Mucosa of rectum (tissue), 2 donors: ENCODE results near the gene DNAH17.

Source experiments
- H3K27ac ChIP-seq, 2 donors: one replicate each; pipeline ENCODE4 v1.7.0; 2013; ENCODE audit warnings: inconsistent platforms in 2 of 2, low read depth in 2 of 2, low read length in 2 of 2
- H3K27me3 ChIP-seq, 2 donors: one replicate each; pipeline ENCODE4 v1.7.0; 2013; ENCODE audit warnings: low read length in 2 of 2; ENCODE audit not compliant: control insufficient read depth in 2 of 2, insufficient read depth in 2 of 2
- H3K36me3 ChIP-seq, 2 donors: one replicate each; pipeline ENCODE4 v1.7.0; 2013; ENCODE audit warnings: low read length in 2 of 2; ENCODE audit not compliant: control insufficient read depth in 2 of 2, insufficient read depth in 2 of 2
- H3K4me1 ChIP-seq, 2 donors: one replicate each; pipeline ENCODE4 v1.7.0; 2013; ENCODE audit warnings: low read length in 2 of 2, mild to moderate bottlenecking in 1 of 2; ENCODE audit not compliant: control insufficient read depth in 2 of 2, insufficient read depth in 2 of 2
- H3K4me3 ChIP-seq, 2 donors: one replicate each; pipeline ENCODE4 v1.7.0; 2013; ENCODE audit warnings: low read length in 2 of 2
- H3K9ac ChIP-seq, 2 donors: one replicate each; pipeline ENCODE4 v1.7.0; 2013; ENCODE audit warnings: low read length in 2 of 2, low read depth in 1 of 2, mild to moderate bottlenecking in 1 of 2
- H3K9me3 ChIP-seq, 2 donors: one replicate each; pipeline ENCODE4 v1.7.0; 2013; ENCODE audit warnings: low read length in 2 of 2; ENCODE audit not compliant: control insufficient read depth in 2 of 2
- donor health status: healthy.
- donor health status: Normal muscosa, but diverticular disease.

Gene DNAH17

GRCh38 chr17:78534492-78535272 lies 42.5 kb downstream of the DNAH17 start:
- Histone ChIP-seq H3K27ac (no peak overlapping the region), H3K4me1 (peaks cover 0 to 17% of the 10 kb centered on the region in 2 donors), H3K27me3 (peaks cover 0 to 18% of the 10 kb centered on the region in 2 donors), H3K36me3 (no peaks in the 10 kb centered on the region), H3K9ac (no peak overlapping the region), H3K4me3 (no peak overlapping the region), H3K9me3 (no peaks in the 10 kb centered on the region)

GRCh38 chr17:78532922-78533640 lies 44.1 kb downstream of the DNAH17 start:
- no peaks in the 10 kb centered on the region for H3K9me3 ChIP-seq
- peaks cover 0 to 18% of the 10 kb centered on the region in 2 donors for H3K27me3 ChIP-seq
- H3K27ac ChIP-seq = no peak overlapping the region
- peaks cover 0 to 17% of the 10 kb centered on the region in 2 donors for H3K4me1 ChIP-seq
- H3K36me3 ChIP-seq = no peaks in the 10 kb centered on the region
- H3K4me3 ChIP-seq = no peak overlapping the region
- H3K9ac ChIP-seq = no peak overlapping the region

- Histone ChIP-seq H3K4me3 (no peak overlapping the region), H3K9me3 (no peaks in the 10 kb centered on the region), H3K27ac (no peak overlapping the region), H3K36me3 (no peaks in the 10 kb centered on the region), H3K27me3 (peaks cover 0 to 18% of the 10 kb centered on the region in 2 donors), H3K4me1 (peaks cover 0 to 17% of the 10 kb centered on the region in 2 donors), H3K9ac (no peak overlapping the region)
Measured at GRCh38 chr17:78532311-78532710, 44.9 kb downstream of the DNAH17 start.

GRCh38 chr17:78530675-78531074 lies 46.5 kb downstream of the DNAH17 start:
- H3K27me3 ChIP-seq = peaks cover 0 to 18% of the 10 kb centered on the region in 2 donors
- H3K36me3 ChIP-seq = no peaks in the 10 kb centered on the region
- no peak overlapping the region for H3K27ac ChIP-seq

GRCh38 chr17:78529871-78530670 lies 47.1 kb downstream of the DNAH17 start:
- Histone ChIP-seq H3K27ac (no peak overlapping the region), H3K4me3 (no peak overlapping the region), H3K4me1 (peaks cover 0 to 14% of the 10 kb centered on the region in 2 donors), H3K9ac (no peak overlapping the region), H3K27me3 (peaks cover 0 to 18% of the 10 kb centered on the region in 2 donors), H3K36me3 (no peaks in the 10 kb centered on the region), H3K9me3 (no peaks in the 10 kb centered on the region)

More at GRCh38 chr17:78530675-78531074, 46.5 kb downstream of the DNAH17 start:
- H3K9me3 ChIP-seq = no peaks in the 10 kb centered on the region
- H3K9ac ChIP-seq = no peak overlapping the region
- H3K4me3 ChIP-seq = no peak overlapping the region
- H3K4me1 ChIP-seq = peaks cover 0 to 20% of the 10 kb centered on the region in 2 donors

GRCh38 chr17:78529251-78529650 lies 47.9 kb downstream of the DNAH17 start:
- H3K9me3 ChIP-seq = no peaks in the 10 kb centered on the region
- H3K36me3 ChIP-seq = no peaks in the 10 kb centered on the region
- no peak overlapping the region for H3K27ac ChIP-seq
- no peak overlapping the region for H3K9ac ChIP-seq
- peaks cover 0 to 14% of the 10 kb centered on the region in 2 donors for H3K4me1 ChIP-seq
- H3K27me3 ChIP-seq = peaks cover 0 to 13% of the 10 kb centered on the region in 2 donors
- H3K4me3 ChIP-seq = no peak overlapping the region

- Histone ChIP-seq H3K4me3 (no peak overlapping the region), H3K27ac (no peak overlapping the region), H3K27me3 (peaks cover 0 to 12% of the 10 kb centered on the region in 2 donors), H3K9me3 (no peaks in the 10 kb centered on the region), H3K4me1 (peaks cover 0 to 14% of the 10 kb centered on the region in 2 donors), H3K9ac (no peak overlapping the region), H3K36me3 (no peaks in the 10 kb centered on the region)
Measured at GRCh38 chr17:78528541-78528940, 48.7 kb downstream of the DNAH17 start.

GRCh38 chr17:78527345-78527744 lies 49.9 kb downstream of the DNAH17 start:
- Histone ChIP-seq H3K27ac (no peak overlapping the region), H3K9me3 (no peaks in the 10 kb centered on the region), H3K36me3 (no peaks in the 10 kb centered on the region), H3K4me1 (peaks cover 0 to 12% of the 10 kb centered on the region in 2 donors), H3K4me3 (no peak overlapping the region), H3K27me3 (peaks cover 0 to 3% of the 10 kb centered on the region in 2 donors), H3K9ac (no peak overlapping the region)

- Histone ChIP-seq H3K27me3 (no peaks in the 10 kb centered on the region), H3K4me1 (peaks cover 0 to 11% of the 10 kb centered on the region in 2 donors), H3K36me3 (no peaks in the 10 kb centered on the region), H3K27ac (no peak overlapping the region), H3K9ac (no peak overlapping the region), H3K9me3 (no peaks in the 10 kb centered on the region), H3K4me3 (no peak overlapping the region)
Measured at GRCh38 chr17:78526231-78527025, 50.8 kb downstream of the DNAH17 start.
